Activated B cell treated with CpG ODN at 0.5 μM for 24 hours (primary cell): ENCODE data around the gene PPP2R3C. TPM values are rescaled to one million over a fixed set of nuclear protein-coding genes. Genes with fewer than 3 reads are reported as not detected.

ENCODE experiments used
- ATAC-seq: fragments of 200-7000 bp; cut with Tn5 transposase; one replicate; pipeline ENCODE4 v1.10.0; 2021; ENCODE audit warnings: low read depth, mild to moderate bottlenecking, moderate library complexity
- CTCF ChIA-PET: fragments of 350-600 bp; sonication (Branson Sonifier 250); formaldehyde crosslinking; loops from one replicate; lab custom pipeline; 2021; ENCODE audit warnings: antibody characterized with exemption; lab: Charles Lee
- POLR2A ChIA-PET: fragments of 350-600 bp; sonication (Branson Sonifier 250); formaldehyde crosslinking; loops from one replicate; lab custom pipeline; 2021; ENCODE audit warnings: antibody characterized with exemption; lab: Charles Lee
- DNase-seq: peaks from one replicate; pipeline ENCODE4 v3.0.0; 2022
- H3K27ac Mint-ChIP-seq: one replicate; pipeline ENCODE4 v1.8.0; 2020; ENCODE audit warnings: mixed read lengths
- H3K27me3 Mint-ChIP-seq: one replicate; pipeline ENCODE4 v1.8.0; 2021; ENCODE audit warnings: mixed read lengths
- H3K36me3 Mint-ChIP-seq: one replicate; pipeline ENCODE4 v1.8.0; 2021; ENCODE audit warnings: low read depth, mixed read lengths
- H3K4me1 Mint-ChIP-seq: one replicate; pipeline ENCODE4 v1.8.0; 2021; ENCODE audit warnings: mixed read lengths
- H3K4me3 Mint-ChIP-seq: one replicate; pipeline ENCODE4 v1.8.0; 2020; ENCODE audit warnings: mild to moderate bottlenecking, mixed read lengths
- H3K9me3 Mint-ChIP-seq: one replicate; pipeline ENCODE4 v1.8.0; 2020; ENCODE audit warnings: mixed read lengths
- intact Hi-C: fragments of 100-400 bp; cut with micrococcal nuclease; formaldehyde crosslinking; loops from one replicate; pipeline ENCODE4 v1.15.1; 2024
- total RNA-seq: library from RNA; stranded (reverse); gene quantifications from 2 replicates; pipeline ENCODE4 v1.2.3, GENCODE V29; 2022
- TF ChIP-seq, protein P1 (sequence below): fragments of 200-600 bp; IDR thresholded peaks from one replicate; pipeline ENCODE4 v1.8.0; 2022; ENCODE audit warnings: antibody characterized with exemption, mild to moderate bottlenecking

The PPP2R3C gene
- total RNA-seq, 1 donor from 2014 or later = 48.9 TPM

DNA sequence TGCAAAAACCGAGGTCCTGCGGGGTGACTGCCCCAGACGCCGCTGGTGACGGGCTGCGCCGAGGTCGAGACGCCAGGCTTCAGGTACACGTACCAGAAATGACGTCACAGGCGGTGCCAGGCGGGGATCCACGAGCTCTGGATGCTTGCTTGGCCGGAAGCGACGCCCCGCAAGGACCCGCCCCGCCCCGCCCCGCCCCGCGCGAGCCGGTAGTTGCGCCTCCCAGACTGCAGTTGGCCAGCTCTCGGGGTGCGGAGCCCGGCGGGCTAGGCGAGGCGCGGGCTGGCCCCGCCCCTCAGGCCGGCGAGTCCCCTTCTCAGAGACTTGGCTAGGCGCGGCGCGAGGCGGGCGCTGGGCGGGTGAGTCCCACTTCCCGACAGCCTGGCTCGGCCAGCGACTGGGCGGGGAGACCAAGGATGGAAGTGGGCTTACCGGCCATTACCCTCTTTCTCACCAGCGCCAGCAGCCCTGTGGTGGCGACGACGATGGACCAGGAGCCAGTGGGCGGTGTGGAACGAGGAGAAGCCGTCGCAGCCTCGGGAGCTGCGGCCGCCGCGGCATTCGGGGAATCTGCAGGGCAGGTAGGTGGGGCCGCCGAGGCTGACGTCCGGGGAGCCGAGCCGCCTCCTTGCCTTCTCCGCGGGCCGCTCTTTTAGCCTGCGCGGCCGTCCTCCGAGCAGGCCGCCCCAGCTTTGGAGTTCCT lies 75.6 kb downstream of the PPP2R3C start, which contains the start of gene FAM177A1:
Gene FAM177A1 (plus strand): TSS at position 225 of the 703 bp plus-strand sequence. CDS start 192 bp downstream, at position 417.
- Mint-ChIP-seq H3K36me3 (peaks cover 16% of the 10 kb centered on the region), H3K4me1 (peaks cover 28% of the 10 kb centered on the region), H3K9me3 (no peaks in the 10 kb centered on the region), H3K27ac (peak within 1 kb of the TSS; percentile 97), H3K27me3 (no peaks in the 10 kb centered on the region), H3K4me3 (peak within 1 kb of the TSS; percentile 96)
- ChIA-PET CTCF (interaction anchor here (1.2 to 1.6 kb wide), 3 partner anchors 14 to 96 kb away, joined by 3 to 4 read pairs (median 3); no protein-coding TSS in a partner anchor), POLR2A (interaction anchor here (0.5 to 2.6 kb wide), 18 partner anchors 14 to 780 kb away, joined by 3 to 53 read pairs (median 4); partner anchors contain the start of genes BAZ1A, BRMS1L, CFL2 and NFKBIA)
- intact Hi-C loops = loop anchor here (1.0 to 10.0 kb wide), 13 partner anchors 64 to 1274 kb away; partner anchors contain the start of genes BRMS1L, CFL2, INSM2 and MBIP
- TF ChIP-seq, protein P1, sequence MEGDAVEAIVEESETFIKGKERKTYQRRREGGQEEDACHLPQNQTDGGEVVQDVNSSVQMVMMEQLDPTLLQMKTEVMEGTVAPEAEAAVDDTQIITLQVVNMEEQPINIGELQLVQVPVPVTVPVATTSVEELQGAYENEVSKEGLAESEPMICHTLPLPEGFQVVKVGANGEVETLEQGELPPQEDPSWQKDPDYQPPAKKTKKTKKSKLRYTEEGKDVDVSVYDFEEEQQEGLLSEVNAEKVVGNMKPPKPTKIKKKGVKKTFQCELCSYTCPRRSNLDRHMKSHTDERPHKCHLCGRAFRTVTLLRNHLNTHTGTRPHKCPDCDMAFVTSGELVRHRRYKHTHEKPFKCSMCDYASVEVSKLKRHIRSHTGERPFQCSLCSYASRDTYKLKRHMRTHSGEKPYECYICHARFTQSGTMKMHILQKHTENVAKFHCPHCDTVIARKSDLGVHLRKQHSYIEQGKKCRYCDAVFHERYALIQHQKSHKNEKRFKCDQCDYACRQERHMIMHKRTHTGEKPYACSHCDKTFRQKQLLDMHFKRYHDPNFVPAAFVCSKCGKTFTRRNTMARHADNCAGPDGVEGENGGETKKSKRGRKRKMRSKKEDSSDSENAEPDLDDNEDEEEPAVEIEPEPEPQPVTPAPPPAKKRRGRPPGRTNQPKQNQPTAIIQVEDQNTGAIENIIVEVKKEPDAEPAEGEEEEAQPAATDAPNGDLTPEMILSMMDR = no peak
- ATAC-seq = peak; percentile 94
- peak; percentile 93 for DNase-seq

DNA sequence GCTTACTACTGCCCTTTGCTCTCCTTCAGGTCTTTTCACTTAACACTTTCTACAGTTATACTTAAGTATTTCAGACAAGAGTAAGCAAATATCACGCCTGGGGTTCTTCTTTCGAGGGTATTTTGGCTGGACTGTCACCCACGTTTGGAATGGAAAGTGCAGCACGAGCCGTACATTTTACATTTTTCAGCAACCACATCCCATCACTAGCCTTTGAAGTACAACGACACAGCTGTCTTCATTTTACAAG lies 76.1 kb downstream of the PPP2R3C start:
- TF ChIP-seq, protein P1 = no peak
- peaks cover 28% of the 10 kb centered on the region for H3K4me1 Mint-ChIP-seq
- DNase-seq (no peak), ATAC-seq (no peak)
- H3K36me3 Mint-ChIP-seq = peaks cover 15% of the 10 kb centered on the region
- CTCF ChIA-PET = interaction anchor here (1.2 to 1.3 kb wide), 2 partner anchors 64 to 97 kb away, joined by 3 read pairs; no protein-coding TSS in a partner anchor
- peak overlapping the region; percentile 97 for H3K27ac Mint-ChIP-seq
- POLR2A ChIA-PET = interaction anchor here (0.5 to 2.6 kb wide), 17 partner anchors 13 to 781 kb away, joined by 3 to 53 read pairs (median 4); partner anchors contain the start of genes BAZ1A, BRMS1L, CFL2 and NFKBIA
- intact Hi-C loops = loop anchor here (1.0 to 10.0 kb wide), 13 partner anchors 63 to 1275 kb away; partner anchors contain the start of genes BRMS1L, CFL2, INSM2 and MBIP
- no peaks in the 10 kb centered on the region for H3K27me3 Mint-ChIP-seq
- H3K4me3 Mint-ChIP-seq = peak overlapping the region; percentile 96
- H3K9me3 Mint-ChIP-seq = no peaks in the 10 kb centered on the region

DNA sequence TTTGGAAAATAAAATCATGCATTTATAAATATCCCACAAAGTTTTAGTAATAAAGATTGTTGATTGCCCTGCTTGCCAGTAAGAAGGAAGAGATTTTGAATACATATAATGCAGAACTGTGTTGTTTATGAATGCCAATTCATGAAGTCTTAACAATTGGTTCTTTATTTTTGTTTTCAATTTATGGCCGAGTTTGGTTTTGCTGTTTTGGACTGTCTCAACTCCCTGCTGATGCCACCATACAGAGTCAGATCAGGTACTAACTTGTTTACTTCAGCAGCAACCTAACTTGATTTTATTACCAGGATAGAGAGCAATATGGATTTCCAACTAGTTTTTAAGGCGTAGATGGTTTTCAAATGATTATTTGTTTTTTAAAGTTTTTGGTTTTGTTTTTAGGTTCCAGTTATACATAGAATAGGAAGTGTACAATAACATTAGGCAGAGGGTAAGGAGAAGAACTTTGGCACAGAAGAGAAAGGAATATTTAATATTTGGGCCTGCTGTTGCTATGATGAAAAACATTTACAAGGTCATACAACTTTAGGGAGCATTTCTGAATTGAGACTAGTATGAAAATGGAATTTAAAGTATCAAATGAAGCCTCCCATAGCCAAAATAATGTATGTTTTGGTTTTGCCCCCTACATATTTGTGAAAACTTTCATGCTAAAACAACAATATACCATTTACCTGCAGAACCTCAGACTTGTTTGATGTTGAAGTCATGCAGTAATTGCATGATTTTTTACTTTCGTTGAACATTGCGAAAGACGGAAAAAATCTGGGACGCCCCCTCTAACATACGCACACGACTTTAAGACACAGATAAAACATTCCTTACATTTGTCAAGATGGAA lies 76.6 kb downstream of the PPP2R3C start:
- peaks cover 28% of the 10 kb centered on the region for H3K4me1 Mint-ChIP-seq
- POLR2A ChIA-PET = interaction anchor here (0.5 to 2.6 kb wide), 15 partner anchors 15 to 781 kb away, joined by 3 to 53 read pairs (median 6); partner anchors contain the start of genes BAZ1A, BRMS1L, CFL2 and NFKBIA
- peak overlapping the region; percentile 97 for H3K27ac Mint-ChIP-seq
- ATAC-seq (no peak), DNase-seq (no peak)
- CTCF ChIA-PET = interaction anchor here (1.2 to 1.3 kb wide), 2 partner anchors 64 to 97 kb away, joined by 3 read pairs; no protein-coding TSS in a partner anchor
- no peaks in the 10 kb centered on the region for H3K27me3 Mint-ChIP-seq
- TF ChIP-seq, protein P1 = no peak
- intact Hi-C loops = loop anchor here (5.0 to 10.0 kb wide), 2 partner anchors 490 to 782 kb away; partner anchors contain the start of genes BRMS1L and INSM2
- H3K9me3 Mint-ChIP-seq = no peaks in the 10 kb centered on the region
- peaks cover 11% of the 10 kb centered on the region for H3K36me3 Mint-ChIP-seq
- peak overlapping the region; percentile 96 for H3K4me3 Mint-ChIP-seq

DNA sequence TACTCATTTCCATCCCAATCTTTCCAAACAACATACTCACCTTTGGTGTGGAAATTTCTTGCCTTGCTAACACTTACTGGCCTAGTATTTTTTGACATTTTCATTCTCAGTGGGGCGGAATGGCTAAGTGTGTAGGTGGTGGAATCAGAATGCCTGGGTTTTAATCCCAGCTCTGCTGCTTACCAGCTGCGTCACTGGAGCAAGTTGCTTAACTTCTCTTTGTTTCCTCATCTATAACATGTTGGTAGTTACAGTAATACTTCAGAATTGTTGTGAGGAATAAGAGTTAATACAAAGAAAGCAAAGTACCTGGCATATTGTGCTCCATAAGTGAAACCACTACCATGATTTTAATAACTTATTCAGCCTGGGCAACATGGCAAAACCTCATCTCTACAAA lies 78.7 kb downstream of the PPP2R3C start:
- Mint-ChIP-seq H3K4me3 (no peak overlapping the region), H3K27ac (no peak overlapping the region), H3K27me3 (no peaks in the 10 kb centered on the region), H3K4me1 (peaks cover 26% of the 10 kb centered on the region), H3K36me3 (peaks cover 7% of the 10 kb centered on the region), H3K9me3 (no peaks in the 10 kb centered on the region)
- TF ChIP-seq, protein P1 = no peak
- ATAC-seq (no peak), DNase-seq (no peak)
- ChIA-PET POLR2A (no interaction called here), CTCF (no interaction called here)
- intact Hi-C loops = loop anchor here (10.0 kb wide), 1 partner anchor 492 kb away; the partner anchor contains the start of gene INSM2
